Measurements from ENCODE around the gene EEPD1.
"Not testable (repeated sequence)": the region's sequence is repeated elsewhere in the genome, so short reads cannot be mapped to it uniquely, and the experiment has no call there.

EEPD1 gene

DNA sequence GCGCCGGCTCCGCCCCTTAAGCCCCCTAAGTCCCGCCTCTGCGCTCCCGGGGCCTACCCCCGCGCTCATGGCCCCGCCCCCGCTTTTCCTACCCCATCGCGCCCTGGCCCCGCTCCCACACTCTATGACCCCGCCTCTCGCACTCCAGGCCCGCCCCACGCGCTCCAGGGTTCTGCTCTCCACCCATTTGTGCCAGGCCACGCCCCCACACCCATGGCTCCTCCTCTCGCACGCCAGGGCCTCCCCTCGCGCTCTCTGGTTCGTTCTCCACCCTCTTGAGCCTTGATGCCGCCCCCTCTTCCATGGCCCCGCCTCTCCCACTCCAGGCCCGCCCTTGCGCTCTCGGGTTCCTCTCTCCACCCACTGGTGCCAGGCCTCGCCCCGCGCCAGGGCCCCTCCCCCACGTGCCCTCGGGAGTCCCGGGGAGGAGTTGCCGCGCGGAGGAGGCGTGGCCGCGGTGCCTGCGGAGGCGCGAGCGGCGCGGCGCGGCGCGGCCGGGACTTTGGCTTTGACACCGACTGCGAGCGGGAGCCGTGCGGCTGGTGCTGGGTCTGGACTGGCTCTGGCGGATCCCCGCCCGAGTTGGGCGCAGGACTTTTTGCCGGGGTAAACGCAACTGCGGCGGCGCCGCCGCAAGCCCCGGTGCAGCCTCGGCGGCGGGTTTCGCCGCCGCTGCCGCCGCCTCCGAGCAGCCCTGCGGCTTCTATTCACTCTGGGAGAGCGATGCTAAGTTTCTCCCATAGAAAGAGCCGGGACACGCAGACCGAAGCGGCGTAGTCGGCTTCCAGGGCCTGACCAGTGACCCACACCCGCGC is at the start of gene EEPD1:
Gene EEPD1 (plus strand): TSS at position 499 of the 815 bp plus-strand sequence. CDS start 1,071 bp downstream, outside the sequence.
- peak; percentile 99 to 100 for DNase-seq (ENCODE audit: low read depth in 1 of 2, low spot score in 1 of 2)

GRCh38 chr7:36103837-36104561 is 49.1 kb upstream of the EEPD1 start:
- no peak for DNase-seq (ENCODE audit: low read depth in 1 of 2, low spot score in 1 of 2)

DNA sequence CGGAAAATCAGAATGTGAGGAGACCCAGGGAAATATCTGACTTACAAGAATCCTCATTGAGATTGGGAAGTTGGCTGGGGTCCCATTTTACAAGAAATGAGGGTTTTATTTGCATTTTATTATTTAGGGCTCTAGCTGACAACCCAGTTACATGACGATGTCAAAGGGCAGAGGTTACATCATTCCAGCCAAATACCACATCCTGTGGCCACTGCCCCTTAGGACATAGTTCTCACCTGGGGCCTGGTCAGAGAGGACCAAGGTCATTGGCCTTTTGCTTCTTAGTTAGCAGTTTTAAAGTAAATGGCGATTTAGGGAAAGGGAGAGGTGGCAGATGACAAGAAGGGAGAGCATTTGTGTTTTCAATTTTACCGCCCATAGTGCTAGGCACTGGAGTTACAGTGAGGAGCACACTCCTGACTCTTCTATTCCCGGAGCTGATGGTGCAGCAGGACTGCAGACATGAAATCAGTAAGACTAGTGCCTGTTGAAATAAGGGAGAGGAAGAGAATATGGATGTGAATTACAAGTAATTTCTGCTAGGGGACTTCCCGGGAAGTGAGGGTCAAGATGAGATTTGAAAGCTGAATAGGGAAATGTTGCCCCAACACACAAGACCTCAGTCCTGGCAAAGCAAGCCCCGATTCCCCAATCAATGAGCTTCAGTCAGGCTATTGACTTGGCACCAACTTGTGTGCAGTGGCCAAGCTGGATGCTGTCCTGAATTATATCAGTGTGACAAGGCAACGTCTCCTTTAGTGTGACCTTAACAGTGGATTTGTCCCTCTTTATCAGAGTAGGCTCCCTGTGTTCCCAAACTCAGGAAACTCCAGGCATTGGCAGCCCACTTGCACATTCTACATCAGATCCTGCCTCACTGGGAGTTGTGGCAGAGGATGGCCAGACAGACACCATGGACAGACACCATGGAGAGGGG is 45.8 kb upstream of the EEPD1 start:
- not testable (repeated sequence) for DNase-seq (ENCODE audit: low read depth in 1 of 2, low spot score in 1 of 2)

GRCh38 chr7:36107926-36108631 is 45.0 kb upstream of the EEPD1 start:
- no peak for DNase-seq (ENCODE audit: low read depth in 1 of 2, low spot score in 1 of 2)

DNA sequence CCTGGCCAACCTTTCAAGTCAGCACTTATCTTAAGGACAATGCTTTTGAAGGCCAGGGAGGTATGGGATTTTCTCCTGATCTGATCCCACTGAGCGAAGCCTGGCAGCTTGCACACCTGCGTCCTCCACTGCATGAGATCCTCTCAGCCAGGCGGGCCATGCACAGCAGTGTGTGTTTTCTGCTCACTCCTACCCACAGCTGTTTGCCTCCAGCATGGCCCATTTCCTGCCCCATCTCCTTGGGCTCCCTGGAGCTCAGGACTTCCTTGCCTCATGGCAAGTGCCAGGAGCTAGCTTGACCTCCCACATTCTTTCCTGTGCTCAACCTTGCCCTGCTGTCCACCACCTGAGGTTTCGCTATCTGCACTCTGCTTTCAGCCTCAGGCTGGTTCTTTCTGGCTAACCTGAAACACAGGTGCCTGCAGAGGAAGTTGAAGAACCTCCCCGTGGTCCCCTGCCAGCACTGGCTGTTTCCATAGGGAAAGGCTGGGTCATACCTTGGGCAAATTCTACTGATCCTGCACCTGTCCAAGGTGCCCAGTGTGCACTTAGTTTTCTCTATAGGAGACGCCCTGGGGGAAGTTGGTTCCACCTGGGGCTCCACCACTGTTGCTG is 43.9 kb upstream of the EEPD1 start:
- DNase-seq (ENCODE audit: low read depth in 1 of 2, low spot score in 1 of 2): no peak

DNA sequence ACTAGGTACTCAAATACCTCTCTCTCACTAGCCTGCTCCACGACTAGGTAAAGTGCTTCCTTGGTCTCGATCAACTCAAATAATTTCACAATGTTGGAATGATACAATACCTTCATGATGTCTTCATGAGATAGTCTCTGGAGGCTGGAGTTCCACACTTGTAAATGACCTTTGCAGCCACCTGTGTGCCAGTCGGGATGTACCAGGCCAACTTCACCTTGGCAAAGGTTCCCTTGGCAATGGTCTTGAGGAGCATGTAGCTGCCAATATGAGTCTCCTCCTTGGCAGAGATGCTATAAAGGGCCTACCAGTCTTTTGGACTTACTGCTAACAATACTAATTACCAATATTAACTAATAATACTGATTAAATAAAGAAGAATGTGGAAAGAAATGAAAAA is 42.5 kb upstream of the EEPD1 start:
- no peak for DNase-seq (ENCODE audit: low read depth in 1 of 2, low spot score in 1 of 2)

- DNase-seq (ENCODE audit: low read depth in 1 of 2, low spot score in 1 of 2): no peak
Observed at GRCh38 chr7:36112969-36113368, 40.1 kb upstream of the EEPD1 start.

GRCh38 chr7:36114355-36114754 is 38.7 kb upstream of the EEPD1 start:
- DNase-seq (ENCODE audit: low read depth in 1 of 2, low spot score in 1 of 2): no peak

DNA sequence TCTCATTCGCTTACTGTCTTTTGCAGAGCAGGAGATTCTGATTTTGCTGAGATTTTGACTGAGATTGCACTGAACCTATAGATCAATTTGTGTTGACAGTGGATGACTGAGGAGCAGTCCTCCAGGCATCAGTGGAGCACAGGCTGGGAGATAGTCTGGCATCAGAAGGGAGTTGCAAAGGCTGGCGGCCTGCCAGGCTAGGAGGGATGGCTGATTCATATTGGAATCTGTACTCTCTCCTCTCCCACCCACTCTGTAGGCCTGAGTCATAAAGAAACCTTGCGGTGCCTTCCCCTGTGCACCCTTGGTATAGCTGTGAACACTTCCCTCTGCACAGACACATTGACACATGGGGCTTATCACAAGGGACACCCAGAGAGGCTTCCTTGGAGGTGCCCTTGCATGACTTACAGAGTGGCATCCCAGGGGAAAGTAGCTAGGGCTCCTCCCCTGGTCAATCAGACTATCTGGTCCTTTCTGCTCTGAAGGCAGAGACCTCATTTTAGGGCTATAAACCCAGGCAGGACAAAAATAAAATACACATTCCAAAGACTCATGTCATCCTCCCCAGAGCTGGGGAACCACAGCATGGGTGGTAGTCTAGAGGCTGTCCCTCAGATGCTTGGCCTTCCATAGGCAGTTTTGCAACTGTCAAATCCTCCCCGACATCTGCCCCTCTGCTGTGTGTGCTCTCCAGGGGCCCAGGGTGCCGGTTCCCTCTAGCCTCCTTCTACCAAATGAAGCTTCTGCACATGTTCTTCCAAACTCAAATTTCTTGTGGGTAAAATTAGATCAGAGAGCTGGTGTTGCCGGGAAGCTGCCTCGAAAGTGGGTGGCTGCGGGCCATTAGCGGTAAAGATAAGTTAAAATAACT is 37.4 kb upstream of the EEPD1 start:
- peak in 1 of 2 donors; percentile 54 for DNase-seq (ENCODE audit: low read depth in 1 of 2, low spot score in 1 of 2)

GRCh38 chr7:36116347-36117202 is 36.5 kb upstream of the EEPD1 start:
- DNase-seq (ENCODE audit: low read depth in 1 of 2, low spot score in 1 of 2): no peak

DNA sequence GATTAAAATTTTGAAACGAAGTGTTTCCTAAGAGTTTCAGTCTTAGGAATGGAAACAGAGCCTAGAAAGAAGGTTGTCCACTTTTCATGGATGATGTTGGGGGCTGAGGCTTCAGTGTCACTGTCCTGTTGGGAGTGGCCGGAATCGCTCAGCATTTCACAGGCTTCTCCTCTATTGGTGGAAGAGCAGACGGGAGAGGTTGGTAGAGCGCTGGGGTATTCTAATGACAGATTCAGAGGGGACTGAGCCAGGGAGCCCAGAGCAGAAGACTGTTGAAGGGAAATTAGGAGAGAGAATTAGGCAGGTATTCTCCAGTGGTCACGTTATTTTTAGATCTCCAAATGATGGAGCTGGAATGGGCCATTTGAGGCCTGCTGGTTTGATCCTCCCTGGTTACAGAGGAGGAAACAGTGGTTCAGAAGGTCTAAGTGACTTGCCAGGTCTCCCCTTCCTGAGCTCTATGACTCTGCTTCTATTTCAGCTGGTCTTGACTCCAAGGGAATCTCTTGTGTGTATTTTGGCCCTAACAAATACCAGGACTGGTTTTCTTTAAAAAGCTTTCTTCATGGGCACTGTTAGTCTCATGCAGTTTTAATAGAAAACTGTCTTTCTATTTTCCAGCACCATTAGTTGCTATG is 35.7 kb upstream of the EEPD1 start:
- no peak for DNase-seq (ENCODE audit: low read depth in 1 of 2, low spot score in 1 of 2)

DNA sequence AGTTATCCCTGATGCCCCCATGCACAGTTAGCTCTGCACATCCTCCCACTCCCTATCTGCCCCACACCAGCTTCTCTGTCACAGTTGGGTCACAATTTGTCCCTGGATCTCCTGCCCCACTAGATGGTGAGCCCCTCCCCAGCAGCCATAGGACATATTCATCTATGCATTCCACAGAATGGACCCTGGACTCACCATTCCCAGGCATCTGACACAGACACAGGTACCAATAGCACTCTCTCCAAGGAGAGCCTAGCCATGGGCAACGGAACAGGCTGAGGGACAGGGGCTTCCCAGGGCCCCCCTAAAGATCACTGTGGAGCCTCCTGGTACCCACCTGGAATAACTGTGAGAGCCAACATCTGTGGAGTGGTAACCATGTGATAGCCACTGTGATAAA is 34.7 kb upstream of the EEPD1 start:
- DNase-seq (ENCODE audit: low read depth in 1 of 2, low spot score in 1 of 2): no peak

DNA sequence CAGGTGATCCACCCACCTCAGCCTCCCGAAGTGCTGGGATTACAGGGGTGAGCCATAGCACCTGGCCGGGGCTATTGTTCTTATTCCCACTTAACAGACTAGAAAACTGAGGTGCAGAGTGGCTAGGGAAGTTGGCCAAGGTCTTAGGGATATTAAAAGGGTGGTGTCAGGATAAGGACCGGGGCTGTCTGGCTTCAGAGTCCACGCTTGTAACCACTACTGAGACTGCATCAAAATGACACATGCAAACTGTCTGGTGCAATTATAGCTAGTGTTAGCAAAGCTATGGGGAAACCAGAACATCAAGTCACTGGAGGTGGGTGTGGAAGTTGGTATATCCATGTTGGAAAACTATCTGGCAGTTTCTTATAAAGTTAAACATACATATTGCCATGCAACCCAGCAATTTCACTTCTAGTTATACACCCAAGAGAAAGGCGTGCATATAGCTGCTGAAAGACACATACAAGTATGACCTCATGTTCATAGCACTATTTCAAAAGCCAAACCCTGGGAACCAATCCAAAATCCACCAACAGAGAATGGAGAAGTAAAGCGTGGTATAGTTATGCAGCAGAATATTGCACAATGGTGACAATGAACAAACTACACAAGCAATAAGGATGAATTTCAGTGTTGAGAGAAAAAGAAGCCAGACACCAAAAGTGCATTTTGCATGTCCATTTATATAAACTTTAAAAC is 33.9 kb upstream of the EEPD1 start:
- DNase-seq (ENCODE audit: low read depth in 1 of 2, low spot score in 1 of 2): no peak

GRCh38 chr7:36119983-36120646 is 32.9 kb upstream of the EEPD1 start:
- not testable (repeated sequence) for DNase-seq (ENCODE audit: low read depth in 1 of 2, low spot score in 1 of 2)

GRCh38 chr7:36125630-36126029 is 27.4 kb upstream of the EEPD1 start:
- not testable (repeated sequence) for DNase-seq (ENCODE audit: low read depth in 1 of 2, low spot score in 1 of 2)

GRCh38 chr7:36127075-36127740 is 25.8 kb upstream of the EEPD1 start:
- DNase-seq (ENCODE audit: low read depth in 1 of 2, low spot score in 1 of 2): no peak

Data from activated T-helper 1 cell treated with anti-CD3 and anti-CD28 coated beads, Interleukin-2, amount 50 U/mL, for 16 hours (primary cell).